ENCODE measurements around the gene LALBA. TPM values are rescaled to one million over a fixed set of nuclear protein-coding genes. Genes with fewer than 3 reads are reported as not detected.

Gene LALBA
- total RNA-seq, 3 donors from 2014 or later (not counting 1 experiment from before 2014, with no cell fraction given) = not detected

Other genes with a start within 250 kb of the LALBA start
- 10 to 100 TPM; 44.0 to 51.4 (median 48.8) TPM for gene ZNF641, start 219.1 kb downstream of the LALBA start, total RNA-seq
- not detected for gene ANP32D, start 97.5 kb downstream of the LALBA start, total RNA-seq
- not detected for gene C12orf54, start 87.5 kb downstream of the LALBA start, total RNA-seq
- not detected for gene OR8S1, start 44.4 kb downstream of the LALBA start, total RNA-seq
- gene KANSL2, start 112.2 kb upstream of the LALBA start, total RNA-seq = 100 to 1,000 TPM; 103 to 132 (median 125) TPM
- 100 to 1,000 TPM; 119 to 145 (median 120) TPM for gene CCNT1, start 146.7 kb upstream of the LALBA start, total RNA-seq
- gene ADCY6, start 219.0 kb upstream of the LALBA start, total RNA-seq = 1 to 10 TPM in 1 of 3 donors, under 1 TPM in 2; 0.20 to 1.1 (median 0.31) TPM
- gene CACNB3, start 248.4 kb upstream of the LALBA start, total RNA-seq = 10 to 100 TPM in 2 of 3 donors, 1 to 10 TPM in 1; 7.2 to 12.4 (median 12.2) TPM

All from natural killer cell (primary cell).